SK-N-SH (cell line): ENCODE measurements around the gene NEUROD1. TPM values are rescaled to one million over a fixed set of nuclear protein-coding genes. Genes with fewer than 3 reads are reported as not detected.

Experiments used
- CTCF ChIA-PET: fragments of 300-600, 350-600 bp; formaldehyde crosslinking; extraction: SDS; loops from one replicate; lab custom pipeline; 2021; lab: Yijun Ruan, JAX
- POLR2A ChIA-PET: fragments of 350-600 bp; sonication (Branson Sonifier 250); formaldehyde crosslinking; extraction: SDS; loops from one replicate; lab custom pipeline; 2020; ENCODE audit warnings: antibody characterized with exemption, inconsistent platforms; lab: Yijun Ruan, JAX
- DNase-seq: peaks from one replicate; pipeline ENCODE4 v3.0.0; 2012
- H2AFZ ChIP-seq: fragments of 200-600 bp; sonication (generic); 2 replicates; pipeline ENCODE4 v1.8.1; 2016; ENCODE audit warnings: antibody characterized with exemption, mild to moderate bottlenecking, low read depth
- H3F3A ChIP-seq: fragments of 200-600 bp; sonication (generic); replicated peaks from 2 replicates; pipeline ENCODE3; 2016; ENCODE audit warnings: antibody characterized with exemption, mild to moderate bottlenecking; ENCODE audit not compliant: insufficient read depth
- H3K27ac ChIP-seq, 2 experiments: fragments of 200-500 bp in 1 of 2; fragments of 200-600 bp in 1 of 2; sonication (Bioruptor generic) in 1 of 2; sonication (generic), shearing (Covaris generic) in 1 of 2; 2 replicates each; pipeline versions ENCODE4 v1.5.1 to v1.6.1; 2014 to 2016; ENCODE audit warnings: low read depth in 2 of 2, inconsistent platforms in 1 of 2, low read length in 1 of 2, mild to moderate bottlenecking in 1 of 2, mixed read lengths in 1 of 2
- H3K27me3 ChIP-seq: fragments of 200-600 bp; sonication (generic), shearing (Covaris generic); 2 replicates; pipeline ENCODE4 v1.6.1; 2016; ENCODE audit warnings: mixed run types; ENCODE audit not compliant: insufficient read depth
- H3K36me3 ChIP-seq, 2 experiments: fragments of 200-500 bp in 1 of 2; fragments of 200-600 bp in 1 of 2; sonication (Bioruptor generic) in 1 of 2; sonication (generic) in 1 of 2; replicated peaks in 1 of 2; 2 replicates each; pipeline versions ENCODE3 to v1.5.1; 2014 to 2016; ENCODE audit warnings: low read length in 1 of 2, mild to moderate bottlenecking in 1 of 2; ENCODE audit not compliant: insufficient read depth in 2 of 2, control insufficient read depth in 1 of 2
- H3K4me1 ChIP-seq, 2 experiments: fragments of 200-500 bp in 1 of 2; fragments of 200-600 bp in 1 of 2; sonication (Bioruptor generic) in 1 of 2; sonication (generic), shearing (Covaris generic) in 1 of 2; 2 replicates each; pipeline versions ENCODE4 v1.5.1 to v1.6.1; 2014 to 2016; ENCODE audit warnings: low read depth in 1 of 2, low read length in 1 of 2, mixed run types in 1 of 2; ENCODE audit not compliant: insufficient read depth in 2 of 2, control insufficient read depth in 1 of 2
- H3K4me2 ChIP-seq: fragments of 200-600 bp; sonication (generic), shearing (Covaris generic); 2 replicates; pipeline ENCODE4 v1.6.1; 2017; ENCODE audit warnings: mixed run types
- H3K4me3 ChIP-seq, 2 experiments: fragments of 200-500 bp in 1 of 2; fragments of 200-600 bp in 1 of 2; sonication (Bioruptor generic) in 1 of 2; sonication (generic), shearing (Covaris generic) in 1 of 2; 2 replicates each; pipeline versions ENCODE4 v1.5.1 to v1.8.1; 2014 to 2016; ENCODE audit warnings: low read depth in 2 of 2, inconsistent platforms in 1 of 2, low read length in 1 of 2, mild to moderate bottlenecking in 1 of 2, mixed read lengths in 1 of 2, moderate library complexity in 1 of 2
- H3K79me2 ChIP-seq: fragments of 200-600 bp; sonication (generic); 2 replicates; pipeline ENCODE4 v1.8.1; 2017; ENCODE audit warnings: mild to moderate bottlenecking; ENCODE audit not compliant: insufficient read depth
- H3K9ac ChIP-seq: fragments of 200-600 bp; sonication (generic); 2 replicates; pipeline ENCODE4 v1.6.1; 2017; ENCODE audit warnings: mixed run types
- H3K9me2 ChIP-seq: fragments of 200-600 bp; sonication (generic); 2 replicates; pipeline ENCODE4 v1.6.1; 2017; ENCODE audit warnings: mixed run types
- H3K9me3 ChIP-seq: fragments of 200-600 bp; sonication (generic); 2 replicates; pipeline ENCODE4 v1.6.1; 2017; ENCODE audit warnings: mixed run types, mild to moderate bottlenecking, moderate library complexity
- H4K20me1 ChIP-seq: fragments of 200-600 bp; sonication (generic); 2 replicates; pipeline ENCODE4 v1.6.1; 2017; ENCODE audit warnings: mild to moderate bottlenecking, mixed run types; ENCODE audit not compliant: insufficient read depth
- CHD2 ChIP-seq: fragments of 150-350 bp; IDR thresholded peaks from 2 replicates; pipeline ENCODE4 v1.6.1; 2018; ENCODE audit warnings: low read length; ENCODE audit not compliant: partially characterized antibody
- EZH2phosphoT487 ChIP-seq: fragments of 200-600 bp; sonication (generic); IDR thresholded peaks from 2 replicates; pipeline ENCODE4 v1.6.1; 2017; ENCODE audit warnings: low read depth, mixed run types, mild to moderate bottlenecking, antibody characterized with exemption, moderate library complexity, borderline replicate concordance
- FOXM1 ChIP-seq: IDR thresholded peaks from 2 replicates; pipeline ENCODE4 v1.4.0; 2012; ENCODE audit warnings: low read depth, mild to moderate bottlenecking
- GATA2 ChIP-seq: sonication (generic); formaldehyde crosslinking; IDR thresholded peaks from 2 replicates; pipeline ENCODE4 v1.5.0; 2020; ENCODE audit warnings: mild to moderate bottlenecking, missing genetic modification reagents
- JUND ChIP-seq: IDR thresholded peaks from 2 replicates; pipeline ENCODE4 v1.4.0; 2012
- MXI1 ChIP-seq: IDR thresholded peaks from 2 replicates; pipeline ENCODE4 v1.6.1; 2012; ENCODE audit warnings: mild to moderate bottlenecking, low read depth, low read length, improper control_type of control experiment
- NFIC ChIP-seq: IDR thresholded peaks from 2 replicates; pipeline ENCODE4 v1.4.0; 2012; ENCODE audit warnings: borderline replicate concordance
- NRF1 ChIP-seq: IDR thresholded peaks from 2 replicates; pipeline ENCODE4 v1.6.1; 2012; ENCODE audit warnings: low read depth, mild to moderate bottlenecking, low read length
- POLR2AphosphoS5 ChIP-seq: IDR thresholded peaks from 2 replicates; pipeline ENCODE4 v1.6.1; 2012; ENCODE audit warnings: low read depth, low read length
- RCOR1 ChIP-seq: fragments of 150-350 bp; IDR thresholded peaks from 2 replicates; pipeline ENCODE4 v1.6.1; 2017; ENCODE audit warnings: antibody characterized with exemption, low read length
- SIN3A ChIP-seq: IDR thresholded peaks from 2 replicates; pipeline ENCODE4 v1.6.1; 2012; ENCODE audit warnings: low read depth, mild to moderate bottlenecking, low read length, moderate library complexity, borderline replicate concordance
- TAF1 ChIP-seq: IDR thresholded peaks from 2 replicates; pipeline ENCODE4 v1.6.1; 2012; ENCODE audit warnings: low read depth, mild to moderate bottlenecking, low read length, moderate library complexity, borderline replicate concordance
- TCF12 ChIP-seq: IDR thresholded peaks from 2 replicates; pipeline ENCODE4 v1.4.0; 2012
- TEAD4 ChIP-seq: IDR thresholded peaks from 2 replicates; pipeline ENCODE4 v1.4.0; 2012; ENCODE audit warnings: mild to moderate bottlenecking, borderline replicate concordance; ENCODE audit not compliant: insufficient read depth
- USF1 ChIP-seq: IDR thresholded peaks from 2 replicates; pipeline ENCODE4 v1.4.0; 2012; ENCODE audit warnings: low read depth, borderline replicate concordance
- USF2 ChIP-seq: fragments of 150-350 bp; IDR thresholded peaks from 2 replicates; pipeline ENCODE4 v1.6.1; 2017; ENCODE audit warnings: antibody characterized with exemption, low read length, low read depth, borderline replicate concordance
- WGBS: methylation state at CpG from one replicate; pipeline ENCODE4 v1.1.6; 2017; ENCODE audit warnings: low lambda C conversion rate; 5-methylcytosine and 5-hydroxymethylcytosine counted together
- polyA plus RNA-seq, 3 experiments: library from polyadenylated mRNA; depleted of rRNA; stranded (reverse); fragments of >200 nt; gene quantifications; 2 replicates each; pipeline ENCODE4 v1.2.3, GENCODE V29; 2012
- TF ChIP-seq, protein P1 (sequence below): fragments of 200-600 bp; sonication (generic); IDR thresholded peaks from 2 replicates; pipeline ENCODE4 v1.6.1; 2017; ENCODE audit warnings: antibody characterized with exemption, mild to moderate bottlenecking, moderate library complexity
- TF ChIP-seq, protein P2 (sequence below): IDR thresholded peaks from 2 replicates; pipeline ENCODE4 v1.4.0; 2012; ENCODE audit warnings: low read depth

Gene NEUROD1
- polyA plus RNA-seq, 1 of the 3 experiments (the other 2 are of a cell fraction), result 0.02 TPM

- no peak for TF ChIP-seq USF1
- TF ChIP-seq POLR2AphosphoS5, result no peak
- TF ChIP-seq JUND, result no peak
- TF ChIP-seq, protein P1, sequence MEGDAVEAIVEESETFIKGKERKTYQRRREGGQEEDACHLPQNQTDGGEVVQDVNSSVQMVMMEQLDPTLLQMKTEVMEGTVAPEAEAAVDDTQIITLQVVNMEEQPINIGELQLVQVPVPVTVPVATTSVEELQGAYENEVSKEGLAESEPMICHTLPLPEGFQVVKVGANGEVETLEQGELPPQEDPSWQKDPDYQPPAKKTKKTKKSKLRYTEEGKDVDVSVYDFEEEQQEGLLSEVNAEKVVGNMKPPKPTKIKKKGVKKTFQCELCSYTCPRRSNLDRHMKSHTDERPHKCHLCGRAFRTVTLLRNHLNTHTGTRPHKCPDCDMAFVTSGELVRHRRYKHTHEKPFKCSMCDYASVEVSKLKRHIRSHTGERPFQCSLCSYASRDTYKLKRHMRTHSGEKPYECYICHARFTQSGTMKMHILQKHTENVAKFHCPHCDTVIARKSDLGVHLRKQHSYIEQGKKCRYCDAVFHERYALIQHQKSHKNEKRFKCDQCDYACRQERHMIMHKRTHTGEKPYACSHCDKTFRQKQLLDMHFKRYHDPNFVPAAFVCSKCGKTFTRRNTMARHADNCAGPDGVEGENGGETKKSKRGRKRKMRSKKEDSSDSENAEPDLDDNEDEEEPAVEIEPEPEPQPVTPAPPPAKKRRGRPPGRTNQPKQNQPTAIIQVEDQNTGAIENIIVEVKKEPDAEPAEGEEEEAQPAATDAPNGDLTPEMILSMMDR, result no peak
- no peak for TF ChIP-seq RCOR1
Observed at GRCh38 chr2:181657379-181657778, 22.9 kb downstream of the NEUROD1 start (continued).

DNA sequence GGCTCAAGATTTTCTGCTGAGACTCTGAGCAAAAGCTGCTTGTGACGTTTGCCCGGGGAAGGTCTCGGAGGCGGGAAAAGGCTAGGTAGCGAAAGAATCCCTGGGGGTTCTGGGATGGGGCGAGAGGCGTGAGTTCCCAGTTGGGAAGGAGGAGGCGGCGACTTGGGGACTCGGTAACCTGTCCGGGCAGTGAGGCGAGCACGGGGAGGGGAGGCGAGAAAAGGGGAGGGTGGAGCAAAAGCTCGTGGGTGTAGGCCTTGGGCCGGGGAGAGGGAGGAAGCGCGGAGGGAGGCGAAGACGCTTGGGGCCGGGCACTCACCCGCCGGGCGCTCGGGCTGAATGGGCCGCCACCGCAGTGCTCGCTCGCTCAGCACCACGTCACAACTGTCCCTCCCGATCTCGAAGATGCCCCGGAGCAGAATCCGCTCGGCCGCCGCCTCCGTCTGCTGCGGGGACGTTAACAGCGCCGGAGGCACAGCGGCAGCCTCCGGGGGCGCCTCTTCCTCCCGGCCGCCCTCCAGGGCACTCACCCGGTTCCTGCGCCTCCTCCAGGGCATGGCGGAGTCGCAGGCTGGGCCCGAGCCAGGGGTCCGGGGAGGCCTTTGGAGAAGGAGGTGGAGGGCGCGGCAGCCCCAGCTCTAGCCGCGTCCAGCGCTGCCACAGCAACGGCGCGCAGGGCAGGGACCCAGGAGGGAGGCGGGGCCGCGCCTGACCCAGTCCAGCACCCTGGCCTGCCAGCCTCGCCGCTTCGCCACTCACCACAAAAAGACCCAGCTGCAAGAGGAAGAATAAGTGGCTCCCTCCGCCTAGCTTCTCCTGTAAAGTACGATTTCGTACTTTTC is 23.6 kb downstream of the NEUROD1 start, which contains the start of gene CERKL:
TSS of gene CERKL (minus strand) at position 656 of the 842 bp plus-strand sequence. CDS start at position 557, 99 bp downstream.
- H3K9me2 ChIP-seq, result no peaks in the 10 kb centered on the region
- no peaks in the 10 kb centered on the region for H3K27me3 ChIP-seq
- H3K9ac ChIP-seq, result no peak within 1 kb of the TSS
- peak within 1 kb of the TSS; percentile 46 to 55 for H3K4me3 ChIP-seq
- H2AFZ ChIP-seq, result peak within 1 kb of the TSS; percentile 56; the same call in 1 of the 2 replicates
- H3F3A ChIP-seq, result no peaks in the 10 kb centered on the region
- H3K9me3 ChIP-seq, result no peaks in the 10 kb centered on the region
- POLR2A ChIA-PET, result no interaction called here
- CTCF ChIA-PET, result interaction anchor here (0.6 to 2.5 kb wide), 8 partner anchors 10 to 1579 kb away, joined by 3 to 11 read pairs (median 4); no protein-coding TSS in a partner anchor
- H4K20me1 ChIP-seq, result no peaks in the 10 kb centered on the region
- H3K4me2 ChIP-seq, result peak within 1 kb of the TSS; percentile 73
- H3K4me1 ChIP-seq, result peaks cover 0 to 8% of the 10 kb centered on the region in 2 experiments; a peak in 1 of 4 replicates
- TF ChIP-seq USF2 (no peak), FOXM1 (no peak)
- H3K27ac ChIP-seq, result no peak within 1 kb of the TSS
- H3K79me2 ChIP-seq, result no peaks in the 10 kb centered on the region
- WGBS, result 41% methylated on average over 34 of the region's 70 CpGs
- H3K36me3 ChIP-seq, result no peaks in the 10 kb centered on the region
- DNase-seq, result peak; percentile 87

DNA sequence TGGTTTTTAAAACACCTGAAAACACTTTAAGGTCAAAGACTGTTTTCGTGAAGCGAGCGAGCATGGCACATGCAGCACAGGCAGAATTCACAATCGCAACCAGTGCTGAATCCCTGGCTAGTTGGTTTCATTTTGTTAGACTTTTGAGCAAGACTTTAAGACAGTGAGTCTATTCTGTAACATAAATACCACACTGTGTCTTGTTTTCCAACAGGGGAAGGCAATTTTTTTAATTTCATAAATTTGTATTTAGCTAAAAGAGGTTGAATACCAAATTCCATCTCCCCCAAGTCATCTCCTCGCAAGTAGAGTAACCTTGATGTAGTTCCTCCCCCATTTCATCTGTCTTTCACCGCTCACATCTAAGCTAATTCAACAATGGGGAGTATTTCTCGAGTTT is 24.8 kb downstream of the NEUROD1 start:
- Histone ChIP-seq H4K20me1 (no peaks in the 10 kb centered on the region), H3K4me2 (no peak overlapping the region), H3K79me2 (no peaks in the 10 kb centered on the region), H3K4me1 (peaks cover 0 to 8% of the 10 kb centered on the region in 2 experiments; a peak in 1 of 4 replicates), H3K9me2 (no peaks in the 10 kb centered on the region), H3K9me3 (no peaks in the 10 kb centered on the region), H3K4me3 (no peak overlapping the region), H3K27me3 (no peaks in the 10 kb centered on the region), H3K9ac (no peak overlapping the region), H2AFZ (no peak overlapping the region), H3F3A (no peaks in the 10 kb centered on the region), H3K27ac (no peak overlapping the region), H3K36me3 (no peaks in the 10 kb centered on the region)
- ChIA-PET CTCF (interaction anchor here (0.9 to 1.4 kb wide), 3 partner anchors 60 to 188 kb away, joined by 3 to 4 read pairs (median 4); no protein-coding TSS in a partner anchor), POLR2A (no interaction called here)
- no peak for DNase-seq
- WGBS, result 92% methylated on average over 7 of the region's 7 CpGs
- TF ChIP-seq, protein P2, sequence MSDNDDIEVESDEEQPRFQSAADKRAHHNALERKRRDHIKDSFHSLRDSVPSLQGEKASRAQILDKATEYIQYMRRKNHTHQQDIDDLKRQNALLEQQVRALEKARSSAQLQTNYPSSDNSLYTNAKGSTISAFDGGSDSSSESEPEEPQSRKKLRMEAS, result no peak
- TF ChIP-seq SIN3A (no peak), NRF1 (no peak), TAF1 (no peak), EZH2phosphoT487 (no peak), JUND (no peak), MXI1 (no peak), GATA2 (CRISPR knock-in tag) (no peak), CHD2 (no peak), NFIC (no peak), TEAD4 (no peak), RCOR1 (no peak), TCF12 (no peak)
- TF ChIP-seq, protein P1, result no peak
